Activated naive CD8-positive, alpha-beta T cell treated with anti-CD3 and anti-CD28 coated beads for 36 hours (primary cell): ENCODE measurements around the gene ARMC7. TPM values are rescaled to one million over a fixed set of nuclear protein-coding genes. Genes with fewer than 3 reads are reported as not detected.

Experiments
- DNase-seq: peaks from one replicate; pipeline ENCODE4 v3.0.0; 2021
- H3K27ac Mint-ChIP-seq: one replicate; pipeline ENCODE4 v1.8.0; 2022; ENCODE audit warnings: mild to moderate bottlenecking, moderate library complexity, mixed read lengths
- H3K27me3 Mint-ChIP-seq: one replicate; pipeline ENCODE4 v1.8.0; 2022; ENCODE audit warnings: mild to moderate bottlenecking, mixed read lengths
- H3K36me3 Mint-ChIP-seq: one replicate; pipeline ENCODE4 v1.8.0; 2021; ENCODE audit warnings: mild to moderate bottlenecking, mixed read lengths
- H3K4me1 Mint-ChIP-seq: one replicate; pipeline ENCODE4 v1.8.0; 2021; ENCODE audit warnings: mixed read lengths
- H3K4me3 Mint-ChIP-seq: one replicate; pipeline ENCODE4 v1.8.0; 2022; ENCODE audit warnings: mild to moderate bottlenecking, moderate library complexity, mixed read lengths
- H3K9me3 Mint-ChIP-seq: one replicate; pipeline ENCODE4 v1.8.0; 2022; ENCODE audit warnings: mixed read lengths
- total RNA-seq, 2 experiments: library from RNA; stranded (reverse); gene quantifications; one replicate each; pipeline ENCODE4 v1.2.3, GENCODE V29; 2021

Gene ARMC7
- total RNA-seq, 2 experiments from 2014 or later, result 6.5 to 6.6 TPM

DNA sequence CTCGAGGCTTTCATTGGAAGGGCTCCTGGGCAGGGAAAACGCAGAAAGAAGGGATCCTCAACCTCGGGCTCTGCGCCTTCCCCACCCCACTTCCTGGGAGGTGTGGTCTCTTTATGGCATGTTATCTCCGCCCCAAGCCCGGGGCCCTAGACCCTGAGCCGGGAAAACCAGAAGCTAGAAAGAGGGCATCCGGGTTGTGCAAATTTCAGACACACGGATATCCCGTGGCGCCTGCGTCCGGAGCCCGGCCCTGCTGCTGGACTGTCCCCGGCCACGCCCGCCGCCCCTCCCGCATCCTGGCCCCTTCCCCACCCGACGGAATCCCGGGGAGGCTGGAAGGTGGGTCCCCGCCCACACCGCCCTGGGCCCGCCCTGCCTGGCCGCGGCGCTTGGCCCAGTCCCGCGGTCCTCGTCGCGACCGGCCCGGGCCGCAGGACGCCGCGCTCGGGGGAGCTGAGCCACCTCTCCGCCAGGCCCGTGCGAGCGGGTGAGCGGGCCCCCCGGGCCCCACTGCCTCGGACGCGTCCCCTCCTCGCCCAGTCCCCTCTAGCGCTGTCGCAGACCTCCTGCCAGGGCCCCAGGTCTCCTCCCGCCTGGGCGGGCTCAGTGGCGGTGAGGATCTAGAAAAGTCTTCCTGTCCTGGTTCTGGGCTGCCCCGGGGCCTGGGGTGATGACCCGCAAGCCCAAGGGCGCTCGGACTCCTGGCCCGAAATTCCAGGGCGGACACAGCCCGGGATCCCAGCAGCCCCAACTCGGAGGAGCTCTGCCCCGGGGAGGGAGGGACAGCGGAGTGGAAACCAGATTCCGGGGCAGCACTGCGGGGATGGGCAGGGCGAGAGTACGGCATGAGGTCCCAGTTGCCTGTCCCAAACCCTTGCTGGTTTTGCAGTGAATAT, 22.0 kb upstream of the ARMC7 start, which contains the start of gene SLC16A5:
Gene SLC16A5, plus strand, starts transcription at position 397 of the 896 bp plus-strand sequence. CDS start 5,683 bp downstream, outside the sequence.
- no peaks in the 10 kb centered on the region for H3K27me3 Mint-ChIP-seq
- DNase-seq, result peak; percentile 42
- H3K9me3 Mint-ChIP-seq, result no peaks in the 10 kb centered on the region
- no peaks in the 10 kb centered on the region for H3K36me3 Mint-ChIP-seq
- H3K4me3 Mint-ChIP-seq, result peak within 1 kb of the TSS; percentile 70
- H3K4me1 Mint-ChIP-seq, result peaks cover 32% of the 10 kb centered on the region
- peak within 1 kb of the TSS; percentile 47 for H3K27ac Mint-ChIP-seq

DNA sequence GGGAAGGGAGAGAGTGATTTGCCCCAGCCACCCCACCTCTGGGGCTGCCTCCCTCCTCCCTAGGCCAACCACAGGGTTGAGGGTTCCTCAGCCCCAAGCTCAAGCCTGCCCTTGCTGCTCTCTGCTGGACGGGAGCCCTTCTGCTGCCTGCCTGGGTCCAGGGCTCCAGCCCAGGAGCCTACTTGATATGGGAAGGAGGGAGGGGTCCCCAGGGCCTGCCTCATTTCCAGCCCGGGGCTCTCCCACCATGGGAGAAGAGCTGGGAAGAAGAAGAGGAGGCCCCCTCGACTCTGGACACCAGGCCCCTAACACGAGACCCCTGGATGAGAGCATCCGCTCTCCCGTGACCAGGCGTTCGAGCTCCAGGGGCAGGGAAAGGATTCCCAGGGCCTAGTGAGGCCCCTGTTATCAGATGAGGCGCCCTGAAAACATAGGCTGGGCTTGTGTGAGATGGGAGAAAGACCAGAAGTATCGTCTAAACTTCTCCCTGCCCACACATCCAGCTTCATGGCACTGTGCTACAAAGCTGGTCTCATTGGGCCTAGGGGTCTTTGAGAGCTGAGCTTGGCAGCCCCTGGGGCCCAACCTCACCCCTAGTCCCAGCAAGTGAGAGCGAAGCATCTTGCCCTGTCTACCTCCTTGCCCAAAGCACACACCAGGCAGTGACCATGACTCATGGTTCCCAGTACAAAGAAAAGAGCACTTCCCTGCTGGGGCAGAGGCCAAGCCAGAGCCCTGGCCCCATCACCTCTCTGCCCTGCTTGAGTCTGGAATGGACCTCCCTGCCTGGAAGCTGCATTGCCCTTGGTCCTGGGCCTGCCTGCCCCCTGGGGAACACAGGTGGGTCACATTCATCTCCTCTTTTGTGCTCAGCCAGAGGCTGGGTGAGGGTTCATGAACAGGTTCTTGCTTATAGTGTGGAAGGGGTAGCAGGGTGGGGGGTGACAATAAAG, 21.0 kb upstream of the ARMC7 start:
- H3K4me3 Mint-ChIP-seq, result peak overlapping the region; percentile 69
- H3K9me3 Mint-ChIP-seq, result no peaks in the 10 kb centered on the region
- peaks cover 30% of the 10 kb centered on the region for H3K4me1 Mint-ChIP-seq
- H3K27ac Mint-ChIP-seq, result no peak overlapping the region
- peak; percentile 20 for DNase-seq
- H3K27me3 Mint-ChIP-seq, result no peaks in the 10 kb centered on the region
- no peaks in the 10 kb centered on the region for H3K36me3 Mint-ChIP-seq

DNA sequence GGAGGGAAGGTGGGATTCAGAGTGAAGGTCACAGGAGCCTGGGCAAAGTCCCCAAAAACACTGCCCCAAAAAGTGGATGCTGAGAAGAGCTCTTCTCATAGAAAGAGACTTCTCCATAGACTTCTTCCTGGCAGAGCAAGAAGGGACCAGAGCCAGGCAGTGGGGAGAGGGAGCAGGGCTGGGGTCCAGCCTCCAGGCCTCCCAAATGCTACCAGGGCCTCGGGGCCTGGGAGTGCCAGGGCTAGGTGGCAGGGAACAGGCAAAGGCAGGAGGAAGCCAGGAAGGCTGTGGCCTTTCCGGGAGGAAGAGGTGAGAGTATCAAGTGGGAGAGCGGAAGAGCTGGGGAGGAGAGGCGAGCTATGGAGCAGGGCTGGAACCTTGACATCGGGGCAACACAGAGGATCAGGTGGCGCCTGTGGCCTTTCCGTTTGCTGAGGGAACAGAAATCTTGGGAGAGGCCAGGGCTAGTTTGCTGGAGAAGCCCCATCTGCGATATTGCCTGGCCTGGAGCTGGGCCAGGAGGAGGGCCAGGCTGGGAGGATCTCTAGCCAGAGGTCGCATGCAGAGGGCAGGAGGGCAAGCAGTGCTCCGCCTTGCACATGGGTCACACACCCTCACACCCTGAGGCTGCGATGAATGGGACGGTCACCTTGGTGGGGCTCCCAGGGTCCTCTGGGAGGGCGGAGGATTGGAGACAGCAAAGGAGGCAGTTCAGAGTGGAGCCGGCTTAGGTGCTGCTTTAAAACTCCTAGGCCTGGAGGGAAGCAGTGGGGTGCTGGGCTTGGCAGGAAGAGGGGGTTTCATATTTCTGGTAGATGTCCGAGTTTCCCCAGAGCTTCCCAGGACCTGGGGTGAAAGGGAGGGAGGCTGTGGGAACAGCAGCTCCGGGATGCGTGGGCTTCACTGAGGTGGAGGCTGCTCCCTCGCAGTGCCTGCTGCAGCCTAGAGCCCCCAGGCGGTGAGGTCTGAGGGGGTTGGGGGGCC, 18.6 kb upstream of the ARMC7 start:
- H3K27me3 Mint-ChIP-seq, result no peaks in the 10 kb centered on the region
- peaks cover 24% of the 10 kb centered on the region for H3K4me1 Mint-ChIP-seq
- DNase-seq, result no peak
- no peak overlapping the region for H3K27ac Mint-ChIP-seq
- H3K4me3 Mint-ChIP-seq, result no peak overlapping the region
- H3K9me3 Mint-ChIP-seq, result no peaks in the 10 kb centered on the region
- H3K36me3 Mint-ChIP-seq, result no peaks in the 10 kb centered on the region

DNA sequence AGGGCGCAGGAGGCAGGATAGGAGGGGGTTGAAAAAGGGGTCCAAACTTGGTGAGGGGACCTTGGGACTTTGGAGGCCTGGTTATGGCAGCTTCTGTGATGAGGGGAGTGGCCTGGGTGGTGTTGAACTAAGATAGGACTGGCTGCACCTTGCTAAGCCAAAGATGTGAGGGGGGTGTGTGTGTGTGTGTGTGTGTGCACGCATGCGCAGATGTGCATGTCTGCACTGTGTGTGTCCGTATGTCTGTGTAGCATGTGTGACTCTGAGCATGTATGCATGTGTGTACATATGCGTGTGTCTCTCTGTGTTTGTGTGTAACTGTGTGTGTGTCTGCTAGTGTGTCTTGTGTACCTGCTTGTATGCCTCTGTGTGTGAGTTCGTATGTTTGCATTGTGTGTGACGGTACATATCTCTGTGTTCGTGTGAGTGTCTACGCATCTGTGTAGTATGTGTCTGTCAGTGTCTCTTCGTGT, 17.9 kb upstream of the ARMC7 start:
- Mint-ChIP-seq H3K27ac (no peak overlapping the region), H3K4me3 (no peak overlapping the region), H3K27me3 (no peaks in the 10 kb centered on the region), H3K36me3 (no peaks in the 10 kb centered on the region), H3K9me3 (no peaks in the 10 kb centered on the region), H3K4me1 (peaks cover 19% of the 10 kb centered on the region)
- DNase-seq, result no peak

DNA sequence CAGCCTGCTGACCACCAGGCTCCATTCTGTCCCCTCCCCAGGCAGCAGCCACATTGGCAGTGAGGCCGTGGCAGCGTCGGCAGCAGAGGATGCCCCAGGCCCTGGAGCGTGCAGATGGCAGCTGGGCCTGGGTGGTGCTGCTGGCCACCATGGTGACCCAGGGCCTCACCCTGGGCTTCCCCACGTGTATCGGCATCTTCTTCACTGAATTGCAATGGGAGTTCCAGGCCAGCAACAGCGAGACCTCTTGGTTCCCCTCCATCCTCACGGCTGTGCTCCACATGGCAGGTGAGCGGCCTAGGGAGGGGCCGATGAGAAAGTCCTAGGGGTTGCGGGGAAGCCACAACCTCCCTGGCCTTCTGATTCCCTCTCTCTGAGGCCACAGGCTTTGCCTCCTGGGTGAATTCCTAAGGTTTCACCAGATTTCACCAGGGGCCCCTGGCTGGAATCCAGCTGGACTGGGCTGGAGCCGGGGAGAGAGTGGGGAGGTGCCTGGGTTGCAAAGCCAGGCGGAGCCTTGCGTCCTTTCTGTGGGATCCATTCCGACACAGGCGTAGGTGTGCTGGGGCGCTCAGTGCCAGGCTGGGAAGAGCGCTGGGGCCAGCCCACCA, 16.1 kb upstream of the ARMC7 start:
- Mint-ChIP-seq H3K27ac (no peak overlapping the region), H3K4me3 (no peak overlapping the region), H3K4me1 (peaks cover 11% of the 10 kb centered on the region), H3K27me3 (no peaks in the 10 kb centered on the region), H3K9me3 (no peaks in the 10 kb centered on the region), H3K36me3 (no peaks in the 10 kb centered on the region)
- DNase-seq, result no peak

DNA sequence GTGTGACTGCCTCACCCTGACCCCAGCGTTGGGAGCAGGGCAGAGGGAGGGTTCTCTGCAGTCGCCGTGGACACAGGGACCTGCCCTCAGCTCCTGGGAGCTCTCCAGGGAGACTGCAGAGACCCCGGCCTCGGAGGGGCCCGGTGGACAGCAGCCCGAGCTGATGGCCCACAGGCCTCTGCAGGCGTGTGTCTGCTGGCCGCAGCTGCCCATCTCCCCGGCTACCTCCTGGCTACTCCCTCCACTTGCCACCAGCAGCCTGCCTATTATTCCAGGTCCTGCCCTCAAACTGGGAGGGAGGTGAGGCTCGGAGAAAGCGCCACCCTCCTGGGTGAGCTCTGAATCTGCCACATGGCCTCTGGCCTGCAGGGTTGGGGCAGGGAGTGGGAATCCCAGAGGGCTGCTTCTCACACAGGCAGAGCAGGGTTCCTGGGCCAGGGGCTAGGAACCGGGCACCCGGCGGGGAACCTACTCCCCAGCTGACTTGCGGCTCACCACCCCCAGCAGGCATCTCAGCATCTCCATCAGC, 14.8 kb upstream of the ARMC7 start:
- H3K27me3 Mint-ChIP-seq, result no peaks in the 10 kb centered on the region
- H3K27ac Mint-ChIP-seq, result no peak overlapping the region
- H3K36me3 Mint-ChIP-seq, result no peaks in the 10 kb centered on the region
- H3K4me3 Mint-ChIP-seq, result no peak overlapping the region
- H3K4me1 Mint-ChIP-seq, result no peaks in the 10 kb centered on the region
- DNase-seq, result no peak
- H3K9me3 Mint-ChIP-seq, result no peaks in the 10 kb centered on the region

DNA sequence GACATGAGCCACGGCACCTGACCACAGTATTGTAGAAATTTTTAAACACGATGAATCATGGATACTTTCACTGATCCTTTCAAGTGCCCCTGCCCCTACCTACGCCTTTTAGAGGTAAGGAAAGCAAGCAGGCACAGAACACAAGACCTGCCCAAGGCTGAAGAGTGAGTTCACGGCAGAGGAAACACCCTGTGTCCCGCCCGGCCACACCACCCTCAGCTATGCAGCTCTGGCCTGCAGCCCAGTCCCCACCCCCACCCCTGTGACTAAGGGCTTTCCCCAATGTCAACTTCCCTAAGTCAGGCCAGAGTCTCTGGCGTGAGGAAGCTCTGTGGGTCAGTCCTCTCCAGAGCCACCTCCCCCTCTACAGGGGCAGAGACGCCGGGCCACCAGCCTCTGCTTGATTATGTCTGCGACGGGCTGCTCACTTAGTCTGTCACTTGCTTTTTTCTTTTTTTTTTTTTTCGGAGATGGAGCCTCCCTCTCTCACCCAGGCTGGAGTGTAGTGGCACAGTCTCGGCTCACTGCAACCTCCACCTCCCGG, 13.6 kb upstream of the ARMC7 start:
- no peaks in the 10 kb centered on the region for H3K4me1 Mint-ChIP-seq
- H3K36me3 Mint-ChIP-seq, result no peaks in the 10 kb centered on the region
- no peak overlapping the region for H3K27ac Mint-ChIP-seq
- no peaks in the 10 kb centered on the region for H3K27me3 Mint-ChIP-seq
- H3K4me3 Mint-ChIP-seq, result no peak overlapping the region
- H3K9me3 Mint-ChIP-seq, result no peaks in the 10 kb centered on the region
- DNase-seq, result no peak

DNA sequence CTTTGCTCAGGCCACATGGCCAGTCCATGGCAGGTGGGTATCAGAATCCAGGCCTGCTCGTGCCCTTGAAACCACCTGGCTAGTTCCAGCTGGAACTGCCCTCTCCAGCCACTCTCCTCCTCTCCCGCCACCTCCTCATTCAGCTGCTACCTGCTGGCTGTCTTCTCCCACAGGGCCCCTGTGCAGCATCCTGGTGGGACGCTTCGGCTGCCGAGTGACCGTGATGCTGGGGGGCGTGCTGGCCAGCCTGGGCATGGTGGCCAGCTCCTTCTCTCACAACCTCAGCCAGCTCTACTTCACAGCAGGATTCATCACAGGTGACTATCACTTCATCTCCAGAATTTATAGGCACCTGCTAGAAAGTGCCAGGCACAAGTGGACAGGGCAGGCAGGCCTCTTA, 11.9 kb upstream of the ARMC7 start:
- Mint-ChIP-seq H3K4me1 (peaks cover 3% of the 10 kb centered on the region), H3K27me3 (no peaks in the 10 kb centered on the region), H3K36me3 (no peaks in the 10 kb centered on the region), H3K4me3 (no peak overlapping the region), H3K27ac (no peak overlapping the region), H3K9me3 (no peaks in the 10 kb centered on the region)
- no peak for DNase-seq

DNA sequence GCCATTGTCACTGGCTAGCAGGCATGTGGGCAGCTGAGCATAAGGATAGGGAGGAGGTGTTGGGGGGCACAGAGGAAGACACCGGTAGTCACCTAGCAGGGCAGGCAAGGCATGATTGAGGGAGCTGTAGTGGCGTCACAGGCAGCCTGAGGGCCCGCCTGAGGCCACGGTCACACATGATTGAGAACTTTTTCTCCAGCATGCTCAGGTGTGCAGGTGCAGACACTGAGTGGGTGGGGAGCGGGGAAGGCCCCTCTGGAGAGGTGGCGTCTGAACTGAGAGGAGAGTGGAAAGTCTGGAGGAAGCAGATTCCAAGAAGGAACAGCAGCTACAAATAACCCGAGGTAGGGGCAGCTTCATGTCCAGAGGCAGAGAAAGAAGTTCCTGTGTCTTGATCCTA, 10.9 kb upstream of the ARMC7 start:
- H3K27ac Mint-ChIP-seq, result no peak overlapping the region
- no peaks in the 10 kb centered on the region for H3K9me3 Mint-ChIP-seq
- DNase-seq, result no peak
- H3K36me3 Mint-ChIP-seq, result no peaks in the 10 kb centered on the region
- H3K27me3 Mint-ChIP-seq, result no peaks in the 10 kb centered on the region
- H3K4me3 Mint-ChIP-seq, result no peak overlapping the region
- peaks cover 3% of the 10 kb centered on the region for H3K4me1 Mint-ChIP-seq

DNA sequence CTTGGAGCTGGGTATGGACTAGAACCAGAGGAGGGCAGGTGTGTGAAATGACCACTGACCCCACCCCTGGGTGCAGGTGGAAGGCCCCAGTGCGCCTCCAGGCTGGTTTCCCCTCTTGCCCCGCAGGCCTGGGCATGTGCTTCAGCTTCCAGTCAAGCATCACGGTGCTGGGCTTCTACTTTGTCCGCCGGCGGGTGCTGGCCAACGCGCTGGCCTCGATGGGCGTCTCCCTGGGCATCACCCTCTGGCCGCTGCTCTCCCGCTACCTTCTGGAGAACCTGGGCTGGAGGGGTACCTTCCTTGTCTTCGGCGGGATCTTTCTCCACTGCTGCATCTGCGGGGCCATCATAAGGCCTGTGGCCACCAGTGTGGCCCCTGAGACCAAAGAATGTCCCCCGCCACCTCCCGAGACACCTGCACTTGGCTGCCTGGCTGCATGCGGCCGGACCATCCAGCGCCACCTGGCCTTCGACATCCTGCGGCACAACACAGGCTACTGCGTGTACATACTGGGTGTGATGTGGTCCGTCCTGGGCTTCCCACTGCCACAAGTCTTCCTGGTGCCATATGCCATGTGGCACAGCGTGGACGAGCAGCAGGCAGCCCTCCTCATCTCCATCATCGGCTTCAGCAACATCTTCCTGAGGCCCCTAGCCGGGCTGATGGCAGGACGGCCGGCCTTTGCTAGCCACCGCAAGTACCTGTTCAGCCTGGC, 9.7 kb upstream of the ARMC7 start:
- no peak for DNase-seq
- H3K4me3 Mint-ChIP-seq, result no peak overlapping the region
- no peaks in the 10 kb centered on the region for H3K9me3 Mint-ChIP-seq
- H3K27me3 Mint-ChIP-seq, result no peaks in the 10 kb centered on the region
- no peak overlapping the region for H3K27ac Mint-ChIP-seq
- H3K36me3 Mint-ChIP-seq, result no peaks in the 10 kb centered on the region
- peaks cover 3% of the 10 kb centered on the region for H3K4me1 Mint-ChIP-seq

DNA sequence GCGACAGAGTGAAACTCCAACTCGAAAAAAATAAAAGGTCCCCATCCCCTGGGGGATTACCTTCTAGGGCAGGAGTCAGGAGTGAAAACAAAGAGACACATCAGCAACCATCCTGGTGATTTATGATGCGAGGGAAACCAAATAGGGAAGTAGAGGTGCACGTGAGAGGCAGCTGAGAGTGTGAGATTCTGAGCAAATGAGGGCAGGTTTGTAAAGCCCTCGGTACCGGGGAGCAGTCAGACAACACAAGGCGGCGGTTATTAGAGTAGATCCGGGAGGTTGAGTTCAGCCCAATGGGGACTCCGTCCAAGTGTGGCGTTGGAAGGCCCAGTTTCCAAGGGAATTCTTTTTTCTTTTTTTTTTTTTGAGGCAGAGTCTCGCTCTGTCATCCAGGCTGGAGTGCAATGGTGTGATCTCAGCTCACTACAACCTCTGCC, 7.4 kb upstream of the ARMC7 start:
- H3K27ac Mint-ChIP-seq, result peak overlapping the region; percentile 34
- H3K4me1 Mint-ChIP-seq, result peaks cover 3% of the 10 kb centered on the region
- no peak overlapping the region for H3K4me3 Mint-ChIP-seq
- no peak for DNase-seq
- H3K27me3 Mint-ChIP-seq, result no peaks in the 10 kb centered on the region
- no peaks in the 10 kb centered on the region for H3K9me3 Mint-ChIP-seq
- no peaks in the 10 kb centered on the region for H3K36me3 Mint-ChIP-seq

DNA sequence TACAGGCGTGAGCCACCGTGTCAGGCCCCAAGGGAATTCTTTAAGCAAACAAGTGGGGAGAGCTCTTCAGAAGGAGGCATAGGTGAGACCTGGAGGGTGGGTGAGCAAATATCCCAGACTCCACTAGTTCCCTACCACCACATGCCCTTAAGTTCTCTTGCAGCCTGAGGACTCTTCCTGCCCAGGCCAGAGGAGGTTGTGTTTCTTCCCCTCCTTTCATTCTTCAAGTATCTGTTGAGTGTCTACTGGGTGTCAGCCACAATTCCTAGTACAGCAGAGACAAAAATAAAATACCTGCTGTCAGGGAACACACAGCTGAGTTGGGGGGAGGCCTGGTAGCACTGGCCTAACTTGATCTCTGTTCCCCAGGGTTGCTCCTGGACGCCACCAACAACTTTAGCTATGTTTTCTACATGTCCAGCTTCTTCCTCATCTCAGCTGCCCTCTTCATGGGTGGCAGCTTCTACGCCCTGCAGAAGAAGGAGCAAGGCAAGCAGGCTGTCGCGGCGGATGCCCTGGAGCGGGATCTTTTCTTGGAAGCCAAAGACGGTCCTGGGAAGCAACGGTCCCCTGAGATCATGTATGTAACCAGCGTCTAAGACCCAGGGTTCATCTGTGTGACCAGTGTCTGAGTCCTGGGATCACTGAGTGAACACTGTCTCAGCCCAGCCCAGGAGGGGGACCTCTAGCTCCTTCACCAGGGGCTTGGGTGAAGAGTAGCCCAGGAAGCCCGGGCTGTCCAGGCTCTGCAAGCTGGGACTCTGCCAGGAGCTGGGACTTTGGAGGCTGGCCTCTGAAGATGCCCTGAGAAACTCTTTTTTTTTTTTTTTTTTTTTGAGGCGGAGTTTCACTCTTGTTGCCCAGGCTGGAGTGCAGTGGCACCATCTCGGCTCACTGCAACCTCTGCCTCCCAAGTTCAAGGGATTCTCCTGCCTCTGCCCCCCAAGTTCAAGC, 5.9 kb upstream of the ARMC7 start:
- H3K27ac Mint-ChIP-seq, result no peak overlapping the region
- H3K4me1 Mint-ChIP-seq, result peaks cover 8% of the 10 kb centered on the region

More for the DNA sequence above, 5.9 kb upstream of the ARMC7 start:
- DNase-seq, result no peak
- H3K27me3 Mint-ChIP-seq, result no peaks in the 10 kb centered on the region
- H3K36me3 Mint-ChIP-seq, result no peaks in the 10 kb centered on the region
- H3K9me3 Mint-ChIP-seq, result no peaks in the 10 kb centered on the region
- no peak overlapping the region for H3K4me3 Mint-ChIP-seq
